Astrocyte (in vitro differentiated cells and primary cell): Measurements from ENCODE around the gene FBXL13. TPM values are rescaled to one million over a fixed set of nuclear protein-coding genes. Genes with fewer than 3 reads are reported as not detected.

Source experiments
- DNase-seq: peaks from one replicate; pipeline ENCODE4 v3.0.0-alpha.2; 2010; ENCODE audit warnings: low read depth
- FAIRE-seq: peaks from 2 replicates; lab custom pipeline; 2011; peaks lifted over from hg19 to GRCh38; lab: Jason Lieb, UNC
- H2AFZ ChIP-seq: 2 replicates; pipeline ENCODE4 v1.6.0; 2012; ENCODE audit warnings: low read depth, low read length, inconsistent platforms
- H3K27ac ChIP-seq: 2 replicates; pipeline ENCODE4 v1.5.1; 2011; ENCODE audit warnings: low read depth, low read length, inconsistent platforms
- H3K27me3 ChIP-seq: 2 replicates; pipeline ENCODE4 v1.6.0; 2011; ENCODE audit warnings: low read length, inconsistent platforms; ENCODE audit not compliant: insufficient read depth
- H3K36me3 ChIP-seq: 2 replicates; pipeline ENCODE4 v1.5.1; 2011; ENCODE audit warnings: low read length, inconsistent platforms; ENCODE audit not compliant: insufficient read depth
- H3K4me1 ChIP-seq: 2 replicates; pipeline ENCODE4 v1.5.1; 2011; ENCODE audit warnings: low read length, inconsistent platforms; ENCODE audit not compliant: insufficient read depth
- H3K4me2 ChIP-seq: 2 replicates; pipeline ENCODE4 v1.6.0; 2012; ENCODE audit warnings: low read length, inconsistent platforms
- H3K4me3 ChIP-seq: 2 replicates; pipeline ENCODE4 v1.5.1; 2011; ENCODE audit warnings: low read depth, mild to moderate bottlenecking, low read length, inconsistent platforms; ENCODE audit not compliant: insufficient read depth
- H3K79me2 ChIP-seq: 2 replicates; pipeline ENCODE4 v1.6.0; 2012; ENCODE audit warnings: mild to moderate bottlenecking, low read length, inconsistent platforms; ENCODE audit not compliant: insufficient read depth
- H3K9ac ChIP-seq: 2 replicates; pipeline ENCODE4 v1.6.0; 2012; ENCODE audit warnings: mild to moderate bottlenecking, low read length, inconsistent platforms
- H3K9me3 ChIP-seq: 2 replicates; pipeline ENCODE4 v1.5.1; 2012; ENCODE audit warnings: low read depth, mild to moderate bottlenecking, low read length, inconsistent platforms; ENCODE audit not compliant: insufficient read depth
- H4K20me1 ChIP-seq: 2 replicates; pipeline ENCODE4 v1.6.0; 2012; ENCODE audit warnings: low read length, inconsistent platforms; ENCODE audit not compliant: insufficient read depth
- H3K27ac Mint-ChIP-seq: one replicate; pipeline ENCODE4 v1.8.0; 2021; ENCODE audit warnings: mild to moderate bottlenecking, mixed read lengths; ENCODE audit not compliant: unreplicated experiment
- H3K27me3 Mint-ChIP-seq: one replicate; pipeline ENCODE4 v1.8.0; 2021; ENCODE audit warnings: low read depth, mixed read lengths; ENCODE audit not compliant: unreplicated experiment
- H3K36me3 Mint-ChIP-seq: one replicate; pipeline ENCODE4 v1.8.0; 2021; ENCODE audit warnings: low read depth, mixed read lengths; ENCODE audit not compliant: unreplicated experiment
- H3K4me1 Mint-ChIP-seq: one replicate; pipeline ENCODE4 v1.8.0; 2021; ENCODE audit warnings: low read depth, mixed read lengths; ENCODE audit not compliant: unreplicated experiment
- H3K4me3 Mint-ChIP-seq: one replicate; pipeline ENCODE4 v1.8.0; 2021; ENCODE audit warnings: mild to moderate bottlenecking, moderate library complexity, mixed read lengths; ENCODE audit not compliant: unreplicated experiment
- H3K9me3 Mint-ChIP-seq: one replicate; pipeline ENCODE4 v1.8.0; 2021; ENCODE audit warnings: mild to moderate bottlenecking, mixed read lengths; ENCODE audit not compliant: unreplicated experiment
- CTCF ChIP-seq: IDR thresholded peaks from 2 replicates; pipeline ENCODE4 v1.5.1; 2011; ENCODE audit warnings: low read depth, mild to moderate bottlenecking, inconsistent platforms, low read length, moderate library complexity; ENCODE audit not compliant: insufficient read depth
- EZH2 ChIP-seq: IDR thresholded peaks from 2 replicates; pipeline ENCODE4 v1.6.1; 2012; ENCODE audit warnings: mild to moderate bottlenecking, low read length, inconsistent platforms; ENCODE audit not compliant: insufficient read depth
- total RNA-seq: library from RNA; stranded (reverse); gene quantifications from 2 replicates; pipeline ENCODE4 v1.2.1, GENCODE V29; 2021

FBXL13 gene
- total RNA-seq, 1 donor from 2014 or later: 1.2 TPM

GRCh38 chr7:102898532-102898859 is 176.1 kb downstream of the FBXL13 start:
- Mint-ChIP-seq H3K9me3 (peaks cover 3% of the 10 kb centered on the region), H3K4me1 (peaks cover 10% of the 10 kb centered on the region), H3K36me3 (no peaks in the 10 kb centered on the region)

GRCh38 chr7:102897856-102898531 is 176.6 kb downstream of the FBXL13 start:
- Mint-ChIP-seq H3K27ac (no peak overlapping the region), H3K9me3 (peaks cover 1% of the 10 kb centered on the region), H3K27me3 (no peaks in the 10 kb centered on the region), H3K4me3 (no peak overlapping the region), H3K4me1 (peaks cover 10% of the 10 kb centered on the region), H3K36me3 (no peaks in the 10 kb centered on the region)
- Histone ChIP-seq H3K4me3 (no peak overlapping the region), H3K4me2 (no peak overlapping the region), H4K20me1 (no peaks in the 10 kb centered on the region), H2AFZ (no peak overlapping the region), H3K9me3 (no peaks in the 10 kb centered on the region), H3K79me2 (no peaks in the 10 kb centered on the region), H3K36me3 (no peaks in the 10 kb centered on the region), H3K4me1 (peaks cover 1% of the 10 kb centered on the region), H3K27me3 (no peaks in the 10 kb centered on the region), H3K27ac (no peak overlapping the region), H3K9ac (no peak overlapping the region)
- no peak for TF ChIP-seq EZH2
- TF ChIP-seq CTCF: no peak
- FAIRE-seq (no peak), DNase-seq (no peak)

More at GRCh38 chr7:102898532-102898859, 176.1 kb downstream of the FBXL13 start:
- H3K4me3 ChIP-seq: no peak overlapping the region
- no peaks in the 10 kb centered on the region for H3K79me2 ChIP-seq
- FAIRE-seq: no peak
- no peak overlapping the region for H3K4me2 ChIP-seq
- H3K27me3 ChIP-seq: no peaks in the 10 kb centered on the region
- H3K27ac Mint-ChIP-seq: no peak overlapping the region
- H3K4me3 Mint-ChIP-seq: no peak overlapping the region
- H3K36me3 ChIP-seq: no peaks in the 10 kb centered on the region
- no peaks in the 10 kb centered on the region for H3K9me3 ChIP-seq
- no peak overlapping the region for H2AFZ ChIP-seq
- H3K27ac ChIP-seq: no peak overlapping the region
- no peaks in the 10 kb centered on the region for H4K20me1 ChIP-seq
- H3K4me1 ChIP-seq: no peaks in the 10 kb centered on the region
- TF ChIP-seq EZH2 (no peak), CTCF (no peak)
- no peaks in the 10 kb centered on the region for H3K27me3 Mint-ChIP-seq
- no peak overlapping the region for H3K9ac ChIP-seq
- DNase-seq: no peak

- FAIRE-seq: no peak
- no peak for DNase-seq
- H3K27me3 Mint-ChIP-seq: no peaks in the 10 kb centered on the region
- no peaks in the 10 kb centered on the region for H3K36me3 Mint-ChIP-seq
- Histone ChIP-seq H3K4me2 (no peak overlapping the region), H3K9ac (no peak overlapping the region), H3K4me1 (peaks cover 5% of the 10 kb centered on the region), H2AFZ (no peak overlapping the region), H3K9me3 (no peaks in the 10 kb centered on the region), H3K27me3 (no peaks in the 10 kb centered on the region), H3K36me3 (no peaks in the 10 kb centered on the region), H4K20me1 (no peaks in the 10 kb centered on the region), H3K4me3 (no peak overlapping the region), H3K79me2 (no peaks in the 10 kb centered on the region), H3K27ac (no peak overlapping the region)
- H3K4me3 Mint-ChIP-seq: no peak overlapping the region
- TF ChIP-seq CTCF: no peak
- no peak for TF ChIP-seq EZH2
- peaks cover 1% of the 10 kb centered on the region for H3K9me3 Mint-ChIP-seq
- no peak overlapping the region for H3K27ac Mint-ChIP-seq
- H3K4me1 Mint-ChIP-seq: peaks cover 10% of the 10 kb centered on the region
Observed at GRCh38 chr7:102897211-102897631, 177.4 kb downstream of the FBXL13 start.
